AG09309 (cell line): ENCODE results near the gene HNRNPA1.
A peak's percentile ranks its signal among the peaks of the same experiment; 100 is the strongest.
"Not testable (repeated sequence)": the region's sequence is repeated elsewhere in the genome, so short reads cannot be mapped to it uniquely, and the experiment has no call there.

ENCODE experiments used
- DNase-seq: peaks from one replicate; pipeline ENCODE4 v3.0.0-alpha.2; 2010; ENCODE audit warnings: low read depth
- H3K4me3 ChIP-seq: 2 replicates; pipeline ENCODE4 v1.5.1; 2011; ENCODE audit warnings: mild to moderate bottlenecking, low read depth, low read length, moderate library complexity; ENCODE audit not compliant: control insufficient read depth
- CTCF ChIP-seq: IDR thresholded peaks from 2 replicates; pipeline ENCODE4 v1.5.1; 2011; ENCODE audit warnings: mild to moderate bottlenecking, low read depth, low read length, inconsistent platforms; ENCODE audit not compliant: insufficient read depth, control insufficient read depth; ENCODE audit errors: missing control alignments

Gene HNRNPA1

GRCh38 chr12:54280468-54281260 lies at the start of gene HNRNPA1:
HNRNPA1 (plus strand) TSS chr12:54280726; CDS start chr12:54280808, 82 bp downstream.
- peak within 1 kb of the TSS; percentile 74 for H3K4me3 ChIP-seq
- TF ChIP-seq CTCF, result no peak
- DNase-seq, result peak; percentile 100

- DNase-seq, H3K4me3 ChIP-seq: not testable (repeated sequence)
These were observed 49.3 kb upstream of the HNRNPA1 start for GRCh38 chr12:54231269-54231668.

- no peak overlapping the region for H3K4me3 ChIP-seq
- DNase-seq, result peak; percentile 81
- peak; percentile 43 for TF ChIP-seq CTCF
These were observed 47.7 kb upstream of the HNRNPA1 start for GRCh38 chr12:54232790-54233189.

GRCh38 chr12:54238531-54238930 lies 42.0 kb upstream of the HNRNPA1 start:
- no peak overlapping the region for H3K4me3 ChIP-seq
- TF ChIP-seq CTCF, result no peak
- DNase-seq, result no peak

- DNase-seq, result no peak
- H3K4me3 ChIP-seq, result no peak overlapping the region
- no peak for TF ChIP-seq CTCF
These were observed 40.9 kb upstream of the HNRNPA1 start for GRCh38 chr12:54239620-54240019.

GRCh38 chr12:54240129-54240528 lies 40.4 kb upstream of the HNRNPA1 start:
- no peak for TF ChIP-seq CTCF
- DNase-seq, result no peak
- H3K4me3 ChIP-seq, result no peak overlapping the region

- no peak overlapping the region for H3K4me3 ChIP-seq
- no peak for DNase-seq
- no peak for TF ChIP-seq CTCF
These were observed 39.4 kb upstream of the HNRNPA1 start for GRCh38 chr12:54240971-54241588.
